Nephron progenitor cell (in vitro differentiated cells): ENCODE data around the gene ZSWIM6.
A peak's percentile ranks its signal among the peaks of the same experiment; 100 is the strongest.

Source experiments
- DNase-seq: peaks from one replicate; pipeline ENCODE4 v3.0.0; 2021
- H3K27ac Mint-ChIP-seq: 2 replicates; pipeline ENCODE4 v1.8.0; 2021; ENCODE audit warnings: mild to moderate bottlenecking, moderate library complexity, mixed read lengths
- H3K27me3 Mint-ChIP-seq: 2 replicates; pipeline ENCODE4 v1.8.0; 2021; ENCODE audit warnings: mild to moderate bottlenecking, low read depth, mixed read lengths; ENCODE audit not compliant: poor library complexity
- H3K36me3 Mint-ChIP-seq: 2 replicates; pipeline ENCODE4 v1.8.0; 2021; ENCODE audit warnings: low read depth, mixed read lengths
- H3K4me1 Mint-ChIP-seq: 2 replicates; pipeline ENCODE4 v1.8.0; 2021; ENCODE audit warnings: mixed read lengths
- H3K4me3 Mint-ChIP-seq: 2 replicates; pipeline ENCODE4 v1.8.0; 2021; ENCODE audit warnings: mild to moderate bottlenecking, moderate library complexity, mixed read lengths
- H3K9me3 Mint-ChIP-seq: 2 replicates; pipeline ENCODE4 v1.8.0; 2021; ENCODE audit warnings: mild to moderate bottlenecking, moderate library complexity, mixed read lengths
- TF ChIP-seq, protein P1 (sequence below): fragments of 200-600 bp; sonication (generic); IDR thresholded peaks from 2 replicates; pipeline ENCODE4 v1.5.0; 2021; ENCODE audit warnings: antibody characterized with exemption

ZSWIM6 gene

DNA sequence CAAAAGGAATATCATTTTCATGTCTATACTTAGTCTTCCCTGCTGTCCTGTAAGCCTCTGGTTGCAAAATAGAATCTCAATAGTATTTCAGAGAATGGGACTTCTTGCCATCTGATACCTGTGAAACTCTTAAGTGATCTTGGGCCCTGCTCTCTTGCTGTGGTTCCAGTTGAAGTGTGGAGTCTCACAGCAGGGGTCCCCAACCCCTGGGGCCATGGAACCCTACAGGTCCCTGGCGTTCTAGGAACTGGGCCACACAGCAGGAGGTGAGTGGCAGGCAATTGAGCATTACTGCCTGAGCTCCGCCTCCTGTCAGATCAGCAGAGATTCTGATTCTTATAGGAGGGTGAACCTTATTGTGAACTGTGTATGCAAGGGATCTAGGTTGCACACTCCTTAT is 65.9 kb downstream of the ZSWIM6 start:
- Mint-ChIP-seq H3K4me3 (no peak overlapping the region), H3K9me3 (peaks cover 33% of the 10 kb centered on the region), H3K27me3 (peaks cover 3% of the 10 kb centered on the region), H3K36me3 (peaks cover 53% of the 10 kb centered on the region), H3K4me1 (peaks cover 30% of the 10 kb centered on the region), H3K27ac (no peak overlapping the region)
- TF ChIP-seq, protein P1, sequence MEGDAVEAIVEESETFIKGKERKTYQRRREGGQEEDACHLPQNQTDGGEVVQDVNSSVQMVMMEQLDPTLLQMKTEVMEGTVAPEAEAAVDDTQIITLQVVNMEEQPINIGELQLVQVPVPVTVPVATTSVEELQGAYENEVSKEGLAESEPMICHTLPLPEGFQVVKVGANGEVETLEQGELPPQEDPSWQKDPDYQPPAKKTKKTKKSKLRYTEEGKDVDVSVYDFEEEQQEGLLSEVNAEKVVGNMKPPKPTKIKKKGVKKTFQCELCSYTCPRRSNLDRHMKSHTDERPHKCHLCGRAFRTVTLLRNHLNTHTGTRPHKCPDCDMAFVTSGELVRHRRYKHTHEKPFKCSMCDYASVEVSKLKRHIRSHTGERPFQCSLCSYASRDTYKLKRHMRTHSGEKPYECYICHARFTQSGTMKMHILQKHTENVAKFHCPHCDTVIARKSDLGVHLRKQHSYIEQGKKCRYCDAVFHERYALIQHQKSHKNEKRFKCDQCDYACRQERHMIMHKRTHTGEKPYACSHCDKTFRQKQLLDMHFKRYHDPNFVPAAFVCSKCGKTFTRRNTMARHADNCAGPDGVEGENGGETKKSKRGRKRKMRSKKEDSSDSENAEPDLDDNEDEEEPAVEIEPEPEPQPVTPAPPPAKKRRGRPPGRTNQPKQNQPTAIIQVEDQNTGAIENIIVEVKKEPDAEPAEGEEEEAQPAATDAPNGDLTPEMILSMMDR = no peak
- DNase-seq = no peak

DNA sequence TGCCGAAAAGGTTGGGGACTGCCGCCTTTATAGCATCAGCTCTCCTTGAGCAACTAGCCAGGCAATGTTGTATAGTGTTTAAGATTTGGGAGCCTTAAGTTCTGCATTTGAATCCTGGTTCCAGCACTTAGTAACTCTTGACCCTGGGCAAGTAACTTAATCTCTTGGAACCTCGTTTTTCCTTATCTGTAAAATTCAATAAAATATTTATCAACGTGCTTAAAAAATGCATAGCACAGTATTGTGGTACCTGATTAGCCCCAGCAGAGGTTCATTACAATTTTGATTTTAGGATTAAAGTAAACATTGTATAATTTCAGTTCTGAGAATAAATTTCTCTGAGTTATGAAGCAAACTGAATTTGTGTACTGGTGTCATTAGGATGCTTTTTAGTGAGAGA is 66.4 kb downstream of the ZSWIM6 start:
- peaks cover 33% of the 10 kb centered on the region for H3K9me3 Mint-ChIP-seq
- peaks cover 3% of the 10 kb centered on the region for H3K27me3 Mint-ChIP-seq
- TF ChIP-seq, protein P1 = no peak
- no peak overlapping the region for H3K27ac Mint-ChIP-seq
- peaks cover 55% of the 10 kb centered on the region for H3K36me3 Mint-ChIP-seq
- no peak overlapping the region for H3K4me3 Mint-ChIP-seq
- H3K4me1 Mint-ChIP-seq = peaks cover 35% of the 10 kb centered on the region
- DNase-seq = no peak

DNA sequence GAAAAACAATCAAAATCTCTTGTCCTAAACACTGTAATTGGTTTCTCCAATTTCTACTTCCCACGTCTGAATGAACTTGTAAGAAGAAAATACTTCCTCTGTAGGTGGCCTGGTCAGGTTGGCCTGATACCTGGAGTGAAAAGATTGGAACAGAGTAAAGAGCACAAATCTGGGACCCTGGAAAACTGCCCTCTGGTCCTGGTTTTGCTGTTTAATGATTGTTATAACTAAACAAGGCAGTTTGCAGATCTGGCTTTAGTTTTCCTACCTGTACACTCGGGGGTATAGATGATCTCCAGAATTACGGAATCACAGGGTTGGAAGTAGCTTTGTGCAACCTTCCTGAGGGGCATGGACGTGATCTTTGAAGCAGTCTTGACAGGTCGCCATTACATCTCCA is 67.6 kb downstream of the ZSWIM6 start:
- peaks cover 50% of the 10 kb centered on the region for H3K36me3 Mint-ChIP-seq
- TF ChIP-seq, protein P1 = no peak
- peaks cover 40% of the 10 kb centered on the region for H3K4me1 Mint-ChIP-seq
- peaks cover 30% of the 10 kb centered on the region for H3K9me3 Mint-ChIP-seq
- H3K27ac Mint-ChIP-seq = no peak overlapping the region
- H3K27me3 Mint-ChIP-seq = peaks cover 3% of the 10 kb centered on the region
- no peak overlapping the region for H3K4me3 Mint-ChIP-seq
- no peak for DNase-seq

DNA sequence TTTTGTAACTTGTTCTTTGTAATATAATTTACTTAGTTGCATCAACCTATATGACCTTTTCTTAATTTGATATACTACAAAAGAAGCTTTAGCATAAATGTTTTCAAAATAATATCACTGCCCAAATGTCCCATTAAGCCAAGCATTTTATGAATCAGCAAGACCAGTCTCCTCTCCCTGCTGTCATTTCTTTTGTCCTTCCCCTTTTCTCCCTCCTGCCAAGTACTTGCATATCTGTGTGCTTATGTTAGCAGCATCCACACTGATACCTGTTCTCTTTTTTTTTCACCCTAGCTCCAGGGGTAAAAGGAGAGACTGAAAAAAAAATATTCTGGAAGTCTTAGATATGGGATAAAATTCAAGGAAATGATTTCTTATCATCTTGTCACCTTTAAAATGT is 69.7 kb downstream of the ZSWIM6 start:
- Mint-ChIP-seq H3K9me3 (peaks cover 17% of the 10 kb centered on the region), H3K27me3 (no peaks in the 10 kb centered on the region), H3K27ac (peak overlapping the region; percentile 14), H3K36me3 (peaks cover 33% of the 10 kb centered on the region), H3K4me1 (peaks cover 40% of the 10 kb centered on the region), H3K4me3 (no peak overlapping the region)
- no peak for DNase-seq
- TF ChIP-seq, protein P1 = no peak

DNA sequence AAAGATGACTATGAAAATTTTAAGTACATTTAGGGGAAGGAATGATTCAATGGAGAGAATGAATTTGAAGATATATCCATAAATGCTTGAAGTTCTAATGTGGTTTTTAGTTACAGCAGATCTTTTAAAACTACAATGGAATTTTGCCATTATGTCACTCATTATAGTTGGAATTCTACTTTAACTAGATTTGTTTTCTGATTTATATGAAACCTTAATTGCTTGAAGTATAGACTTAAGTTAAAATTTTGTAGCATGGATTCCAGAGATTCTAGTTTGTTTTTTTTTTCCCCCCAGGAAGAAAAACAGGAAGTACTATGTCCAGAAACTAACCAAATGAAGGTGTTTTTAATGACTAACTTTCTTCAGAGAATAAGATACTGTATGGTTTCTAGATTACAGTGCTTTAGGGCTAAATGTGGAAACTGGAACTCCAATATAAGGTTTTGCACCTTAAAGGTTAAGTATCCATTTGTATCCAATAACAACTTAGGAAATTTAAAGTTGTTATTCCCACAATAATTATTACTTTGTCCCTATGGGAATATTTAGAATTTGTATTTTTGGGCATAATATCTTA is 70.3 kb downstream of the ZSWIM6 start:
- no peak overlapping the region for H3K27ac Mint-ChIP-seq
- no peak for DNase-seq
- TF ChIP-seq, protein P1 = no peak
- H3K4me3 Mint-ChIP-seq = no peak overlapping the region
- H3K9me3 Mint-ChIP-seq = peaks cover 17% of the 10 kb centered on the region
- peaks cover 40% of the 10 kb centered on the region for H3K4me1 Mint-ChIP-seq
- peaks cover 33% of the 10 kb centered on the region for H3K36me3 Mint-ChIP-seq
- H3K27me3 Mint-ChIP-seq = no peaks in the 10 kb centered on the region
